ENCODE measurements around the gene ANKRD23. TPM values are rescaled to one million over a fixed set of nuclear protein-coding genes. Genes with fewer than 3 reads are reported as not detected.
"Not testable (repeated sequence)": the region's sequence is repeated elsewhere in the genome, so short reads cannot be mapped to it uniquely, and the experiment has no call there.

Gene ANKRD23
- total RNA-seq, 1 donor from 2014 or later, result 1.7 TPM

- ATAC-seq (no peak), DNase-seq (no peak)
- no peak for TF ChIP-seq CTCF (IDR thresholded peaks at IDR 0.05)
- H3K27me3 ChIP-seq, result no peaks in the 10 kb centered on the region
- H3K27ac ChIP-seq, result peak overlapping the region; percentile 51
- no peak overlapping the region for H3K4me3 ChIP-seq
- H3K9me3 ChIP-seq, result no peaks in the 10 kb centered on the region
- H3K4me1 ChIP-seq, result peaks cover 4% of the 10 kb centered on the region
- H3K36me3 ChIP-seq, result peaks cover 10% of the 10 kb centered on the region
- intact Hi-C loops (cut with DNase I), result no loop called here
Observed at GRCh38 chr2:96806468-96807126, 37.2 kb downstream of the ANKRD23 start.

DNA sequence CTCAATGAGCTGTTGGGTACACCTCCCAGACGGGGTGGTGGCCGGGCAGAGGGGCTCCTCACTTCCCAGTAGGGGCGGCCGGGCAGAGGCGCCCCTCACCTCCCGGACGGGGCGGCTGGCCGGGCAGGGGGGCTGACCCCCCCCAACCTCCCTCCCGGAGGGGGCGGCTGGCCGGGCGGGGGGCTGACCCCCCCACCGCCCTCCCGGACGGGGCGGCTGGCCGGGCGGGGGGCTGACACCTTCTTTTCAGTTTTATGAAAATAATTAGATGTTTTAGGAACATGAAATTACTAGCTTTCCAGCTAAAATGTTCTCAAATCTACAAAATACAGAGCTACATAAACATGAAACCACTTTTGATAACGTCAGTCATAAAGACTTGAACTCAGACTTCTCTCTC, 37.9 kb downstream of the ANKRD23 start:
- H3K27ac ChIP-seq; H3K27me3 ChIP-seq; intact Hi-C loops (cut with DNase I); H3K9me3 ChIP-seq; DNase-seq; ATAC-seq; H3K4me3 ChIP-seq; H3K4me1 ChIP-seq: not testable (repeated sequence)
- peaks cover 10% of the 10 kb centered on the region for H3K36me3 ChIP-seq

GRCh38 chr2:96804986-96805385, 38.8 kb downstream of the ANKRD23 start:
- intact Hi-C loops (cut with DNase I), result no loop called here
- Histone ChIP-seq H3K9me3 (no peaks in the 10 kb centered on the region), H3K27ac (no peak overlapping the region), H3K4me1 (peaks cover 4% of the 10 kb centered on the region), H3K27me3 (no peaks in the 10 kb centered on the region), H3K4me3 (no peak overlapping the region), H3K36me3 (peaks cover 11% of the 10 kb centered on the region)
- no peak for DNase-seq
- no peak for ATAC-seq
- no peak for TF ChIP-seq CTCF (IDR thresholded peaks at IDR 0.05)

- Histone ChIP-seq H3K27ac (no peak overlapping the region), H3K4me3 (no peak overlapping the region), H3K27me3 (no peaks in the 10 kb centered on the region), H3K36me3 (peaks cover 17% of the 10 kb centered on the region), H3K9me3 (no peaks in the 10 kb centered on the region), H3K4me1 (peaks cover 4% of the 10 kb centered on the region)
- intact Hi-C loops (cut with DNase I), result no loop called here
- ATAC-seq (no peak), DNase-seq (no peak)
- TF ChIP-seq CTCF (IDR thresholded peaks at IDR 0.05), result no peak
Observed at GRCh38 chr2:96802721-96803120, 41.1 kb downstream of the ANKRD23 start.

DNA sequence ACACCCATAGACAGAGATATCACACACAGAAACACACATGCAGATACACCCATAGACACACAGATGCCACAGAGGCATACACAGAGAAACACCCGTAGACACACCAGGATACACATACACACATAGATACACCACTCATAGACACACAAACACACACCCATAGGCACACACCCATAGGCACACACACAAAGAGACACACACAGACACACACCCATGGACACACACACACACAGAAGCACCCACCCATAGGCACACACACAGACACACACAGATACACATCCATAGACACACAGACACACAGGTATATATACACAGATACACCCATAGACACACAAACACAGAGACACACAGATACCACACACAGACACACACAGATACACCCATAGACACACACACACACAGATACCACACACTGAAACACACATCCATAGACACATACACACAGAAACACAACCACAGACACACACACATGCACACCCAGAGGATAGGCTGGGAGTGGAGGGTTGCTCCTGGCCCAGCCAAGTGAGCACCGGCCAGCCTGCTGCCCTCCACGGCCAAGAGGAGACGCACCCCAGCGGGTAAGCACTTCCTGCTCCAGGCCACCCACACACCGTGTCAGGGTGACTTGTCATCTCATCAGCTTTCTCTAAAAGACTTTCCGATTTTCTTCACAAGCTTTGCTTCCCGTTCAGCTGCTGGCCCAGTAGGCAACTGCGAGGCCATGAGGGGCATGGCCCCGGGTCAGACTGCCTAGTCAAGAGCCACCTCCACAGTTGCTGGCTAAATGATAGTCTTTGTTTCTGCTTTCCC, 41.8 kb downstream of the ANKRD23 start:
- H3K36me3 ChIP-seq, result peaks cover 17% of the 10 kb centered on the region
- peaks cover 3% of the 10 kb centered on the region for H3K4me1 ChIP-seq
- no peaks in the 10 kb centered on the region for H3K9me3 ChIP-seq
- intact Hi-C loops (cut with DNase I), result no loop called here
- ATAC-seq, result peak; percentile 77
- no peak overlapping the region for H3K27ac ChIP-seq
- H3K4me3 ChIP-seq, result no peak overlapping the region
- no peaks in the 10 kb centered on the region for H3K27me3 ChIP-seq
- DNase-seq, result peak; percentile 76
- no peak for TF ChIP-seq CTCF (IDR thresholded peaks at IDR 0.05)

All from upper lobe of right lung (tissue), 1 donor.